WTC11 (cell line): ENCODE results near the gene SEC11A. TPM values are rescaled to one million over a fixed set of nuclear protein-coding genes. Genes with fewer than 3 reads are reported as not detected.

Experiments
- ATAC-seq: fragments of 200-7000 bp; cut with Tn5 transposase; 2 replicates; pipeline ENCODE4 v1.10.0; 2021; ENCODE audit warnings: mild to moderate bottlenecking, moderate library complexity
- CTCF ChIA-PET: fragments of 300-600 bp; sonication (Branson Sonifier 250); formaldehyde crosslinking; loops from one replicate; lab custom pipeline; 2021; ENCODE audit warnings: antibody characterized with exemption; lab: Charles Lee
- POLR2A ChIA-PET: fragments of 350-600 bp; sonication (Branson Sonifier 250); formaldehyde crosslinking; loops from one replicate; lab custom pipeline; 2021; ENCODE audit warnings: antibody characterized with exemption; lab: Charles Lee
- DNase-seq: peaks from one replicate; pipeline ENCODE4 v3.0.0; 2021; ENCODE audit warnings: low spot score
- H3K27ac Mint-ChIP-seq: 2 replicates; pipeline ENCODE4 v1.8.0; 2021; ENCODE audit warnings: mixed read lengths
- H3K27me3 Mint-ChIP-seq: 2 replicates; pipeline ENCODE4 v1.8.0; 2021; ENCODE audit warnings: low read depth, mild to moderate bottlenecking, moderate library complexity, mixed read lengths
- H3K36me3 Mint-ChIP-seq: 2 replicates; pipeline ENCODE4 v1.8.0; 2021; ENCODE audit warnings: mixed read lengths
- H3K4me1 Mint-ChIP-seq: 2 replicates; pipeline ENCODE4 v1.8.0; 2022; ENCODE audit warnings: mixed read lengths
- H3K4me3 Mint-ChIP-seq: 2 replicates; pipeline ENCODE4 v1.8.0; 2021; ENCODE audit warnings: mild to moderate bottlenecking, moderate library complexity, mixed read lengths
- H3K9me3 Mint-ChIP-seq: 2 replicates; pipeline ENCODE4 v1.8.0; 2021; ENCODE audit warnings: mixed read lengths
- AR ChIP-seq: fragments of 250-450 bp; sonication (Bioruptor Pico); IDR thresholded peaks from 2 replicates; pipeline ENCODE4 v1.9.0; 2021; ENCODE audit warnings: mild to moderate bottlenecking
- E2F1 ChIP-seq: sonication (generic); formaldehyde crosslinking; IDR thresholded peaks from 2 replicates; pipeline ENCODE4 v1.8.0; 2022; ENCODE audit warnings: mild to moderate bottlenecking, missing genetic modification reagents
- E2F4 ChIP-seq: sonication (generic); formaldehyde crosslinking; IDR thresholded peaks from 2 replicates; pipeline ENCODE4 v1.8.1; 2022; ENCODE audit warnings: low read depth, mild to moderate bottlenecking, moderate library complexity, missing genetic modification reagents, borderline replicate concordance
- ETV6 ChIP-seq: sonication (generic); formaldehyde crosslinking; IDR thresholded peaks from 2 replicates; pipeline ENCODE4 v1.8.1; 2022; ENCODE audit warnings: mild to moderate bottlenecking, missing genetic modification reagents
- FOXJ3 ChIP-seq: sonication (generic); formaldehyde crosslinking; IDR thresholded peaks from 2 replicates; pipeline ENCODE4 v1.9.0; 2021; ENCODE audit warnings: missing genetic modification reagents, mild to moderate bottlenecking, borderline replicate concordance
- GRHL2 ChIP-seq: fragments of 250-450 bp; sonication (Bioruptor Pico); IDR thresholded peaks from 2 replicates; pipeline ENCODE4 v1.8.0; 2022; ENCODE audit warnings: mild to moderate bottlenecking, moderate library complexity; ENCODE audit not compliant: insufficient replicate concordance, severe bottlenecking
- JAZF1 ChIP-seq: fragments of 250-450 bp; sonication (Bioruptor Pico); IDR thresholded peaks from 2 replicates; pipeline ENCODE4 v1.9.0; 2021; ENCODE audit warnings: moderate library complexity, mild to moderate bottlenecking, inconsistent platforms
- JUN ChIP-seq: sonication (generic); formaldehyde crosslinking; IDR thresholded peaks from 2 replicates; pipeline ENCODE4 v1.8.0; 2023; ENCODE audit warnings: mild to moderate bottlenecking, missing genetic modification reagents
- PREB ChIP-seq: sonication (generic); formaldehyde crosslinking; IDR thresholded peaks from 2 replicates; pipeline ENCODE4 v1.8.1; 2022; ENCODE audit warnings: mild to moderate bottlenecking, missing genetic modification reagents, moderate library complexity, borderline replicate concordance
- TEAD4 ChIP-seq: sonication (generic); formaldehyde crosslinking; IDR thresholded peaks from 2 replicates; pipeline ENCODE4 v1.8.0; 2022; ENCODE audit warnings: mild to moderate bottlenecking, missing genetic modification reagents
- USF1 ChIP-seq: sonication (generic); formaldehyde crosslinking; IDR thresholded peaks from 2 replicates; pipeline ENCODE4 v1.8.0; 2022; ENCODE audit warnings: mild to moderate bottlenecking, missing genetic modification reagents
- ZBTB43 ChIP-seq: sonication (generic); formaldehyde crosslinking; IDR thresholded peaks from 2 replicates; pipeline ENCODE4 v1.8.1; 2023; ENCODE audit warnings: mild to moderate bottlenecking, missing genetic modification reagents
- ZNF121 ChIP-seq: sonication (generic); formaldehyde crosslinking; IDR thresholded peaks from 2 replicates; pipeline ENCODE4 v1.8.0; 2023; ENCODE audit warnings: missing genetic modification reagents
- ZNF219 ChIP-seq: sonication (generic); formaldehyde crosslinking; IDR thresholded peaks from 2 replicates; pipeline ENCODE4 v1.8.0; 2023; ENCODE audit warnings: missing genetic modification reagents, mild to moderate bottlenecking, borderline replicate concordance
- ZNF232 ChIP-seq: sonication (generic); formaldehyde crosslinking; IDR thresholded peaks from 2 replicates; pipeline ENCODE4 v1.8.0; 2022; ENCODE audit warnings: mild to moderate bottlenecking, missing genetic modification reagents
- ZNF671 ChIP-seq: fragments of 250-450 bp; sonication (Bioruptor Pico); IDR thresholded peaks from 2 replicates; pipeline ENCODE4 v1.8.0; 2021; ENCODE audit warnings: mild to moderate bottlenecking
- total RNA-seq: library from RNA; stranded (reverse); gene quantifications from 3 replicates; pipeline ENCODE4 v1.2.3, GENCODE V29; 2021

Gene SEC11A
- total RNA-seq, 1 experiment from 2014 or later, result 214 TPM

GRCh38 chr15:84671211-84671610 lies 44.7 kb downstream of the SEC11A start (continued):
- TF ChIP-seq ZNF219 (CRISPR knock-in tag), result no peak
- no peak for TF ChIP-seq ZNF121 (CRISPR knock-in tag)
- no peak for TF ChIP-seq JUN
- no peak for TF ChIP-seq AR (CRISPR knock-in tag)
- TF ChIP-seq JAZF1 (CRISPR knock-in tag), result no peak
- TF ChIP-seq E2F1 (CRISPR knock-in tag), result no peak
- no peak for TF ChIP-seq ZBTB43 (CRISPR knock-in tag)
- no peak for TF ChIP-seq TEAD4 (CRISPR knock-in tag)
- no peak for TF ChIP-seq ZNF671 (CRISPR knock-in tag)

GRCh38 chr15:84669726-84670125 lies 46.2 kb downstream of the SEC11A start:
- ChIA-PET CTCF (no interaction called here), POLR2A (no interaction called here)
- ATAC-seq (no peak), DNase-seq (no peak)
- TF ChIP-seq FOXJ3 (no peak), USF1 (CRISPR knock-in tag) (no peak), ETV6 (CRISPR knock-in tag) (no peak), PREB (CRISPR knock-in tag) (no peak), E2F4 (CRISPR knock-in tag) (no peak), ZNF232 (no peak), GRHL2 (CRISPR knock-in tag) (no peak)
- Mint-ChIP-seq H3K36me3 (peaks cover 51% of the 10 kb centered on the region), H3K4me1 (no peaks in the 10 kb centered on the region), H3K9me3 (0 out of 2 replicates have a peak, but pooled peaks cover 3% of the 10 kb centered on the region), H3K27ac (no peak overlapping the region), H3K4me3 (no peak overlapping the region), H3K27me3 (no peaks in the 10 kb centered on the region; the same call in 1 of the 2 replicates)
